Stimulated activated CD4-positive, alpha-beta T cell treated with anti-CD3 and anti-CD28 coated beads, Interleukin-15, amount 100 ng/mL, for 48 hours (primary cell): ENCODE measurements around the gene ACAP3.
"Not testable (repeated sequence)": the region's sequence is repeated elsewhere in the genome, so short reads cannot be mapped to it uniquely, and the experiment has no call there.

ENCODE experiments used
- DNase-seq, 2 donors: peaks; one replicate each; pipeline ENCODE4 v3.0.0-alpha.2; 2020; ENCODE audit warnings: low read depth in 2 of 2

Gene ACAP3

GRCh38 chr1:1264868-1265272 is 42.9 kb downstream of the ACAP3 start:
- no peak for DNase-seq

DNA sequence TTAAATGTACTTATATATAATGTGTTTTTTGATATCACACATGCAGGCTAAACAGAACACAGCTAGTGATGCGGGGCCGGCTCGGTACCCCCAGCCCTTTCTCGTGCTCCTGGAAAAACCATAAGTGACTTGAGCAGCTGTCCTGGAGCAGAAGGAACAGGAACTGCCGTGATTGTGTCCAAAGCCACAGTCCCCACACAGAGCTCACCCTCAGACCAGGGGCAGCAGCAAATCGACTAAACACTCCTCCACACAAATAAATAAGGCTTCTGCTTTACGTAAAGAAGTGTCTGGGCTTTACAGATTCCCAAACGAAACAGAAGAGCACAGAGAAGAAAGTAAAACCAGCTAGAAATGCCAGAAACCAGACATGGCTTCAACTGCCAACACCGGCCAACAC is 43.7 kb downstream of the ACAP3 start:
- no peak for DNase-seq

DNA sequence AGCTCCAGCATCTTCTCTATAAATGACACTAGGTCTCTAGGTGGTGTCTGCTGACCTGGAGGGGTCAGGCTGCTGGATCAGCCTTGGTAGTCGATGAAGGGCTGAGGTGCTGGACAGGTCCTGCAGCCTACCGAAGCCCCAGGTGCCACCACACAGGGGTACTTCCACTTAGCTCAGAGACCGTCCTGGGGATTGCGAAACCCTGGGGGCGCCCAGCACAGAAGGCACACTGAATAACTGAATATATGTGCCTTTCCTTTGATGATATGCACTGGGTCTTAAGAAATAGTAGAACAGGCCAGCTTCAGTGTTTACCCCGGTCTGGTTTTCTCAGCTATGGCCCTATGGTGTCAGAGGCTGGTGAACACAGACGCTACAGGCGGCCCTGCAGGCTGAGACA is 45.0 kb downstream of the ACAP3 start:
- no peak for DNase-seq

DNA sequence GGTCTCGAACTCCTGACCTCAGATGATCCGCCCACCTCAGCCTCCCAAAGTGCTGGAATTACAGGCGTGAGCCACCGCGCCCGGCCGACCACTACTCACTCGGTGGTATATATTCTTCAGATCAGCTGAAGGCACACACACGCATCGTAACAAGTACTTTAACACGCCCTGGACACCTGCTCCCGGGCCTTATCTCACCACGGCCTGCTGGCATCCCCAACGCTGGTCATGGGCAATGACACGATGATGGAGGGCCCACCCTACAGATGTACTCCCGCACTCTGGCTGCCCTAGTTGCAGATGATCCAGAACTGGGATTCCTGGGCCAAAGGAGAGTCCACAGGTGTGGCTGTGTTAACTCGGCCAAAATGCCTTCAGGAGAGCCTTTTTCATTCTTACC is 45.7 kb downstream of the ACAP3 start:
- DNase-seq, result no peak

DNA sequence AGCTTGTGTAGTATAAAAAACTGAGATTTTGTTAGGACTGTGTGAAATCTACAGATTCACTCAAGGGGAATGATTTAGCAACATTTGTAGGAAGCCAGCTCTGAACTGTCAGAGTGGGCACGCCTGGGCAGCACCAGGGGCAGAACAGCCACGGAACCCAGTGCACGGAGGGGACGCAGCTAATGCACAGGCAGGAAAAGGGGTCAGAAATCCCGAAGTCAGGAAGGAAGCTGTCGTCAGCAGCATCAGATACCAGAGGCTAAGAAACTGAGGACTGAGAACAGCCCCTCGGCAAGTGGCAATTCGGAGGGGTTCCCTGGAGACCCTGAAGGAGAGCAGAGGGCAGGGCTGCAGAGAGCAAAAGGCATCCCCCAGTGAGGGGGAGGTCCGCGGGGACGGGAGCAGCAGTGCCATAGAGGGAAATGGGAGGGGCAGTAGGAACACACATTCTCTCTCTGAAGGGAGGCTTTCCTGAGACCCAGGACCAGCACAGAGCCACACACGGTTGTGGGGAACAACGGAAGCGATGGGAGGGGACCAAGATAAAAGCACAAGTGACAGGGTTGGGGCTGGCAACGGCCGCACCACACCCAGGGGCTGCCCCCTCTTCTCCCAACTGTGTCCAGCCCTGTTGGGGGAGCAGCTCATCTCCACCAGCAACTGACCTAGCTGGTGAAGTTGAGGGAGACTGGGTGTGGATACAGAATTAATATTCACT is 46.7 kb downstream of the ACAP3 start:
- DNase-seq, result no peak

DNA sequence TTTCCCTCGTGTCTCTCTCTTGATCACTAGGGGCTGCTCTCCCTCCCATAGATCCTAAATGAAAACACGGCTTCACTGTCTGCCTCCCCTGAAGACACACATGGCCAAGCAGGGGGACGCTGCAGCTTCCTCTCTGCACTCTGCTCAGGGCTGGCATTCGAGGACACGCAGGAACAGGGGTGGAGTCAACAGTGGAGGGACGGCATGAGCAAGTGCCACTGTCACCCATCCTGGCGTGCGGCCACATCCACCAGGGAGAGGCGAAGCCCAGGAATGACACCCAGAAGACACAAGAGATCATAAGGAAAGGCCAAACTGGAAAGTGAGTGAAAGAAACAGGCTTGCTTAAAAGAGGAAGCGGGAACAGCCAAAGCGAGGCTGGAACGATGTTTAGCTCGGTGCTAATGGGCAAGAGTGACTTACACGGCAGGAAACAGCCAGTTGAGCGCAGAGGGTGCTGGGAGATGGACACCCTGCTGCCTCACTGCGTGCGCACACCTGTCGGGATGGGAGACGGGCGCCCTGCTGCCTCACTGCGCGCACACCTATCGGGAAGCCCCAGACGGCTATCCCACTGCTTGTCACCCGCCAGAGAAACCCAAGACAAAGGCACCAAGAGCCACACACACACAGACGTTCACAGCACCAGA is 47.7 kb downstream of the ACAP3 start:
- no peak for DNase-seq

GRCh38 chr1:1259540-1259939 is 48.2 kb downstream of the ACAP3 start:
- no peak for DNase-seq

DNA sequence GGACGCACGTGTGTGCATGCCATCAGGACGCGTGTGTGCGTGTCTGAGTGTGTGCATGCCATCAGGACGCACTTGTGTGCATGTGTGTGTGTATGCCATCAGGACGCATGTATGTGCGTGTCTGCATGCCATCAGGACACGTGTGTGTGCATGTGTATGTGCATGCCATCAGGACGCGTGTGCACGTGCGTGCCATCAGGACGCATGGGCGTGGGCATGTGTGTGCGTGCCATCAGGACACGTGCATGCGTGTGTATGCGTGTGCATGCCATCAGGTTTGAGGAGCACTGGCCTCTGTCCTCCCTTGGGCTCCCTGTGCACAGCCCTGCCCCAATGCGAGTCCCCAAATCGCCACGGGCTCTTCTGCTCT is 48.6 kb downstream of the ACAP3 start:
- DNase-seq, result no peak

GRCh38 chr1:1256956-1257871 is 50.5 kb downstream of the ACAP3 start:
- DNase-seq, result no peak

- no peak for DNase-seq
Observed at GRCh38 chr1:1255611-1256010, 52.1 kb downstream of the ACAP3 start.

GRCh38 chr1:1255078-1255477 is 52.7 kb downstream of the ACAP3 start:
- DNase-seq, result no peak

DNA sequence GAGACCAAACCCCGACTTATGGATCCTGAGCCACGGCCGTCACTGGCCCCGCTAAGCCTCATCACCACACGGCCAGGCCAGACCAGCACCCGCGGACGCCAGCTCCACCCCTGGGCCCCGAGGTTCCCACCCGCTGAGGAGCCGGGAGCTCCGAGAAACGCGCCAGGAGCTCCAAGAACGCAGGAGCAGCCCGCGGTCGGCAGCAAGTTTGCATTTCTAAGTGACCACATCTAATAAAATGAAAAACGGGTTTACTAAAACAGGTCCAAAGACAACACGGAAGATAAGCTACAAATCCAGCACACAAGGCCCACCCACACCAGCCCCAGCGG is 53.1 kb downstream of the ACAP3 start:
- DNase-seq, result no peak

GRCh38 chr1:1253972-1254666 is 53.6 kb downstream of the ACAP3 start:
- DNase-seq, result no peak

DNA sequence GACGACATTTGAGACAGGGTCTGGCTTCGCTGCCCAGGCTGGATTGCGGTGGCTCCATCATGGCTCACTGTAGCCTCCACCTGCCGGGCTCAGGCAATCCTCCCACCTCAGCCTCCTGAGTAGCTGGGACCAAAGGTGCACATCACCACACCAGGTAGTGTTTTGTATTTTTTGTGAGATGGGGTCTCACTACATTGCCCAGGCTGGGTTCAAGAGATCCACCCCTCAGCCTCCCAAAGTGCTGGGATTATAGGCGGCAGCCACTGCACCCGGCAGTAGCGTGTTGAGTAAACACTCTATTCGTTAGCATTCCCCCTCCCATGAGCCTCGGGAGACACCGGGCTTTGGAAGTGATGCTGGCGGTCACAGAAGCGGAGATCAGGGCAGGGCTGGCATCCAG is 54.4 kb downstream of the ACAP3 start:
- no peak for DNase-seq

DNA sequence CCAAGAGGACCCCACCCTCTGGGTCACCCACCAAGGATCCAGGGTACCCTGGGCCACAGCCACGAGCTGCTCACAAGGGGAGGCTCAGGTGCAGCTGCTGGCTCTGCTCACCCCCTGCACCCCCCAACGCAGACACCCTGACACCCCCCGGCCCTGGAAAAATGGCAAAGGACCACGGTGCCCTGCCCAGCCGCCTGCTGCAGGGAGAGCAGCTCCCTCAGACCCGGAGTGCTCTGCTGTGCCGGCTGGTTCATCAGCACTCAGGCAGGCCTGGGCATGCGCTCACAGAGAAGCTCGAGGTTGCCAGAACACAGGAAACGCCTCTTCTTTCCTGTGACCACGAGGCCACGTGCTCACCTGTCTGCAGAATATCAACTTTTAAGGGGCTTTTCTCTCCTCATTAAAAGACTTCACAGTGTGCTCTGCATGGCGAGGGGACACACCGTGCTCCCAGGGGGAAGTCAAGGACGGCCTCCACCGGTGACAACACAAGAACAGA is 56.9 kb downstream of the ACAP3 start:
- DNase-seq, result peak; percentile 41 to 69

GRCh38 chr1:1248009-1248913 is 59.5 kb downstream of the ACAP3 start:
- DNase-seq, result not testable (repeated sequence)

DNA sequence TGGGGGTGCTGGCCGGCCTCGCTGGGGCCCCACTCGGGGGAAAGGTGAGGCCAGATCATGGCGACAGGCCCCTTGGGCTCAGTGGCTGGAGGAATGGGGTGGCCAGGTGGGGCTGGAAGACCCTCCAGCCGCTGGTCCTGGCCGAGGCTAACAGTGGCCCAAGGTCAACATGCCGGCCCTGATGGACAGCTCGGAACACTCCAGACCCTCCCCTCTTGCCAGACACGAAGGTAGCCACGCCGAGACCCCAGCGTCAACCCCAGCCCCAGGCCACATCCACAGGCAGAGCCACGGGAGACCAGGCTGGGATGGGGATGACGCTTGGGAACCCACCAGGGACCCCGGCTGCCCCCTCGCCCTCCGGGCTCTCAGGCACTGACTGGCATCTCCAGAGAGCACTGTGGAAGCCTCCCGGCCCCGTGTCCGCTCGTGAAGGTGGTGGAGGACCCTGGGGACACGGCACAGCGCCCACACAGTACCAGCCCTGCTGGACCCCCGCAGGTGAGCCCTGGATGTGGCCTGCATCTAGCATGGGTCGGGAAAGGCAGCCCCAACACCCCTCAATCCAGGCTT is 60.3 kb downstream of the ACAP3 start:
- no peak for DNase-seq

DNA sequence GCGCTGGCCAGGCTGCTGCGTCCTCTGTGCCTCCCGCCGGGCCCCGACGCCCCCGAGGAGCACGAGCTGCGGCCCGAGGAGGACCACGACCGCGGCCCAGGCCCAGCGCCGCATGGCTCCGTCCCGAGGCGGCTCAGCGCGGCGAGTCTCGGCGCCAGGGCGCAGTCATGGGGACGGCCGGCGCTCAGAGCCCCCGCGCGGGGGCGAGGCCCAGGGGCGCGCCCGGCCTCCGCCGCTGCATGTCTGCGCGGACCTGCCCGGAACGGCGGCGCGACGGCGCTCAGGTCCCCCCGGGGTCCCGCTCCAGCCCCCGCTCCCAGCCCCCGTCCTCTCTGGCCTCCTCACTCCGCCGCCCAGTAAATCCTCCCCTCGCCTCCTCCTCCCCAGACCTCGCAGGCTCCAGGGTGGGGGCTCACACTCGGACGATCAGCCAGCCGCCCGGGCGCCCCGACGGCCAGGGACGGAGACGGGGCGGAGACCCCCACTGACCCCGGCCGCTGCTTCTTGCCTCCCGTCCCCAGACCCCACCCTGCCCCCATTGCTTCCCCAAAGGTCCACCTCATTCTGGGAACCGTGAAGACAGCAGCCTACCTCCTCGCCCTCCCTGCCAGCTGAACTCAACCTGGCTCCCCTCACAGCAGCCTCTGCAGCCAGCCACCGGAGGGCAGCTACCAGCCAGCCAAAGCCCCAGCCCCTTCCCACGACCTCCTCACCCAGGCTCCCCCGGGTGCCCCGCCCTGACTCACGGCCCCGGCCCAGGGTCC is 61.0 kb downstream of the ACAP3 start, which contains the start of gene C1QTNF12:
C1QTNF12 (minus strand) TSS at position 146 of the 764 bp plus-strand sequence; CDS start at position 114, 32 bp downstream.
- DNase-seq, result no peak

GRCh38 chr1:1245817-1246576 is 61.7 kb downstream of the ACAP3 start:
- DNase-seq, result no peak
